HG03439 (cell line): Measurements from ENCODE around the gene RBBP8NL.
"Not testable (repeated sequence)": the region's sequence is repeated elsewhere in the genome, so short reads cannot be mapped to it uniquely, and the experiment has no call there.

ENCODE experiments used
- ATAC-seq: cut with Tn5 transposase; IDR thresholded peaks from one replicate; pipeline ENCODE4 v1.9.1; 2021; ENCODE audit warnings: mild to moderate bottlenecking, moderate library complexity; ENCODE audit not compliant: unreplicated experiment

RBBP8NL gene

DNA sequence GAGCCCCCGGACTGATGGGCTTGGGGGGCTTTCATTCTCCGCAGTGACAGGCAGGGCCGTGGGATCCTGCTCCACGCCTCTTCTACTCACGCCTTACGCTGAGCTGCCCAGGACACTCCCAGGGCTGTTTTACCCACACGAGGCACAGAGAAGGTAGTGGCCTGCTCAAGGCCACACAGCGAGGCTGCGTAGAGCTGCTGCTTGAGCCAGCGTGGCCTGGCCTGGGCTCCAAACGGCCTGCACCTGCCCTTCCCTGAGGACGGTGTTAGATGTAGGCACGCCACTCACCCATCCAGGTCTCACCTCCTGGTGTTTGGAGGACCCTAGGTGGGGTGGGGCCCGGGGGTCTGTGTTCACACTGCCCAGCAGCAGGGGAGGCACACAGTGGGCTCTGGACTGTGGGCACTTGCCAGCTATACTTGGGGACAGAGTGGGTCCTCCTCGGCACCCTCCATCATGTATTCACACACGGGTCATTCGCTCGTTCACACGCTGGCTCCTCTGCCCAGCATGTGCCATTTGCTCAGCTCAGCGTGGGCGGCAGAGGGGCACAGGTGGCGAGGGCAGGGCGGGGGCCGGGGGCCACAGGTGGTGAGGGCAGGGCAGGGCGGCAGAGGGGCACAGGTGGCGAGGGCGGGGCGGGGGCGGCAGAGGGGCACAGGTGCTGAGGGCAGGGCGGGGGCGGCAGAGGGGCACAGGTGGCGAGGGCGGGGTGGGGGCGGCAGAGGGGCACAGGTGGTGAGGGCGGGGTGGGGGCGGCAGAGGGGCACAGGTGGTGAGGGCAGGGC is 18.4 kb upstream of the RBBP8NL start:
- no peak for ATAC-seq

DNA sequence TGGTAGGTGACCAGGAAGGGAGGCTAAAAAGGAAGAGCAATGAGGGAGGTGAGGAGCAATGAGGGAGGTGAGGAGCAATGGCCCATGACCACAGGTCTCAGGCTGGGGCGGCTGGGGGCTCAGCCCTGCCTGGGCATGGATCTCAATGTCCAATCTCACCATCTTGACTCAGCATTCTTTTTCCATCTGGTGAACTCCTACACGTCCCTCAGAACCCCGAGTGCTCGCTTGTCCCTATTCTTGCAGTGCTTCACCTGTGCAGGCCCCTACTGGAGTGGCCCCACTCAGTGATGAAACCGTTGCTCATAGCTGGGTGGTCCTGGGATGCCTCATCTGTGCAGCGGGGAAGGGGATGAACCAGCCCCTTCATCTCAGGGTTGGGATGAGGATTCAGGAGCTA is 16.9 kb upstream of the RBBP8NL start:
- no peak for ATAC-seq

DNA sequence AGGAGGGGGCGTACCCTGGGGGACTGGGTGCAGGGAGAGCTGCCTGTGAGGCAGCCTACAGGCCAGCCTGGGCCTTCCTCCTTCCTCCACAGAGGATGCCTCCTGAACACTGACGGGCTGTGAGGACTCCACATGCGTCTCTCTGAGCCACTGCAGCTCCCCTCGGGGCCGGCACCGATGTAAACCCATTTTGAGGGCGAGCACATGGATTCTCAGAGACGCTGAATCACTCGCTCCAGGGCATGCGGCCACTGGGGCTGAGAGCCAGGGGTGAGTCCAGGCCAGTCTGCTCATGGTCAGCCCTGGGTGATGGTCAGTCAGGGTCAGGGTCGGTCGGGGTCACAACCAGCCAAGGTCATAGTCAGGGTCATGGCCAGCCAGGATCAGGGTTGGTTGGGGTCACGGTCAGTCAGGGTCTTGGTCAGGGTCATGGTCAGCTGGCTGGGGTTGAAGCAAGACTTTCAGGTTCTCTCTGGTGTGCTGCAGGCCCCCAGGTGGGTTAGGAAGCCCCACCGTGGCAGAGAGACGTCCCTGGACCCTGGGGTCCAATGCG is 14.7 kb upstream of the RBBP8NL start:
- no peak for ATAC-seq

DNA sequence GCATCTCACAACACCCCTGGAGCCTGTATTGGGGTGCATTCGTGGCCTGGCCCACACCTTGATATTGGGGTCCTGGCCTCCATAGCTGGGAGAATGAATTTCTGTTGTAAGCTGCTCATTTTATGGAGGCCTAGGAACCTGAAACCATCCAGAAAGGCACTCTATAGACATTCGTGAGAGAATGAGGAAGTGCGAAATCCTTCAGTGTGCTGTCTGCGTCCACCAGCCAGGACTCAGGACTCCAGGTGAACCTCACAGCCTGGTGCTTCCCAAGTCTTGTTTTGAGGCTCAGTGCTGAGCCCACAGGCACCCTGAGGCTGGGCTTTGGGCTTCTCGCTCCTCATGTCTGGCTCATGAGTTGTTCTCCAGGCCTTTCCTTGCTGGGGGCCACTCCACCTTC is 11.9 kb upstream of the RBBP8NL start:
- no peak for ATAC-seq

DNA sequence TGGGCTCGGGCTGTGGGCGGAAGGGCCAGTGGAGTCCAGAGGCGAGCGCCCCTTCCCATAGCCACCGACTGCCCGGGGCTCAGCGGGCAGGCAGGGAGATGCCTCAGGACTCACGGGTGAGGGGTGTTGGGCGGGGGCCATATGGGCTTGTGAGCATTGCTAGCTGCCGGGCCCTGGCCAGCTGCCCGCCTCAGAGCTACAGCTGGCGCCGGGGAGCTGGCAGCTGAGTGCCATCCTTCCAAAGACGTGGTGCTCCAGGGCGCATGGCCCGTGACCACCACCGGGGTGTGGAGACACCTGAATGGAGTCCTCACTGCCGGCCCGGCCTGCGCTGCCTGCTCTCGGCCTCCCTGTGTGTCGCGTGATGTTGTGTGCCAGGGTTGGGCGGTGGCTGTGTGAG is 10.6 kb upstream of the RBBP8NL start:
- no peak for ATAC-seq

DNA sequence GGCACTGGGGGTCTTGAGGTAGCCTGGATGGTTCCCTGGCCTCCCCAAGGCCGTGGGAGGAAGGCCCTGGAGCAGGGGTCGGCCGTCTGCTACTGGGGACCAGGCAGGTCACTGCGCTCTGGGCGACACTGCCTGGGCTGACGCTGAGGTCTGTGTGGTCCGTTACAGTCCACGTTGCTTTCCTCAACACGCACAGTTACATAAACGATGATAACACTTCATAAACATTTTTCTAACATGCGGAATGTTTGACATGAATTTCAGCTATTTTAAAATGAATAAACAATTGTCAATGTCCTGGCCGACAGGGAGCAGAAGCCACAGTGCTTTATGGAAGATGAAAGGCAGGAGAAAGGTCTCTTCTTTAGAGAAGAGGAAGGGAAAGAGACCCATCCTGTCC is 10.2 kb upstream of the RBBP8NL start:
- no peak for ATAC-seq

DNA sequence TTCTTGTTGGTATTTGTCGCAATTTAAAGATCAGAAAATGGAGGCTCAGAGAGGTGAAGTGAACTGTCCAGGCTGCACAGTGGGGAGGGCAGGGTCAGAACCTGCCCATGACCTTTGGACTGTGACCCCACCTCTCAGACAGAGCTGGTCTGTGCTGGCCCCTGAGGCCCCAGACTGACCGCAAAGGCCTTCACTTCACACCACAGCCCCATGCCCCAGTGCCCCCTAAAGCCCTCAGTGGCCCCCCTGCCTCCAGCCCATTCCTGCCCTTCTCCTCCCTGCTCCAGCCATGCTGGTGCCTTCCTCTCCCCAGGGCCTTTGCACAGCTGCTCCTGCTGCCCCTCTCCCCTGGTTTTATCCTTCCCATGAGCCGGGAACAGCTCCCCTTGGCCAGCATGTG is 9.4 kb upstream of the RBBP8NL start:
- ATAC-seq = no peak

DNA sequence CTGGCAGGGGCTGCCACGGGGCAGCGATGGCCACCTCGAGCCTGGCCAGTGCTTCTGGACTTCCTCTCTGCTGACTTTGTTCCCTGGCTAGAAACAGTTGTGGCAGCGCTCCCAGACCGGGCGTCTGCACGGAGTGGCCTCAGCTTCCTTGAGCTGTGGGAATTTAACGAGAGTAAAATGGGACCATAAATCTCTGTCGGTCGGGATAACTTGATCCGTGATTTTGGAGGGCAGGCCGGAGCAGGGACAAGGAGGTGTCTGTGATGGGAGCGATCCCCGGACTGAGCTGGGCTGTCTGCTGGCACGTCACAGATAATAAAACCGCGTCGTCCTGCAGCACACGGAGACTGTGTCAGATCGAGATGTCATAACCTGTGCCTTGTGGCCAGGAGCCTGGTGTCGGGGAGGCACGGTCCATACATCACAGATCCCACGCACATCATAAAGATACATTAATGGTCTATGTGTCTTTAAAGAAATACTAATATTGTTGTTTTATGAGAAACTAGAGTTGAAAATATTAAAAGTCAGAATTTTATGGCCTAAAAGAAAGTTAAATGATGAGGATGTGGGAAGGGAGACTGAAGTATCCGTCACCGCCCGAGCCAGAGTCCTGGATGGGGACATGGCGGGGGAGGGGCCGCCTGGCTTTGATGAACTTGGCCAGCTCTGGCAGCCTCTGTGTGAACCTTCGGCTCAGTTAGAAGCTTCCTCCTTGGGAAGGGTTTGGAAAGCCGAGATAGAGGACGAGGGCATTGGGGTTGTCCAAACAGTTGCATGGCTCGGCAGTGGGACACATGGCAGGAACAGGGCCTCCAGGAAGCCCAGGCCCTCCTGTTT is 6.5 kb upstream of the RBBP8NL start:
- ATAC-seq = no peak

DNA sequence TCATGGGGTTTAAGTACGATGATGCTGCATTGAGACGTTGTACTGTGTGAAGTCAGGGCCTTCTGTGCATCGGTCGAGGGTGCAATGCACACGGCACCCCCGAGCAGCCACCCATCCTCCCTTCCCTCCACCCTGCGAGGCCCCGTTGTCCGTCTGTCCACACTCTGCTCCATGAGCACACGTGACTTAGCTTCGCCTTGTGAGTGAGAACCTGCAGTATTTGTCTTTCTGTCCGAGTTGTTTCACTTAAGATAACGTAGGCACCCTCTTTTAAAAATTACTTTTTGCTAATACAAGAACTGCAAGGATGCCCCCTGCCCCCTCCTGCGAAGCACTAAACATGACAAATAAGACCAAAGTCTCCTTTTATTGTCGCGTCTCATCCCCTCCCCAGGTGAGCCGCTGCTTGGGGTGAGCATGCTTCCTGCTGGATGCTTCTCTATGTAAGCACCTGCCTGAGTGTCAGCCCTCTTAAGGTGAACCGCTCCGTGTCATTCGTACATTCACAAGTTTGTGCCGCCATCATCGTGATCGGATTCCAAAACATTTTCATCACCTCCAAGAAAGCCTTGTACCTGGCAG is 3.6 kb upstream of the RBBP8NL start:
- no peak for ATAC-seq

DNA sequence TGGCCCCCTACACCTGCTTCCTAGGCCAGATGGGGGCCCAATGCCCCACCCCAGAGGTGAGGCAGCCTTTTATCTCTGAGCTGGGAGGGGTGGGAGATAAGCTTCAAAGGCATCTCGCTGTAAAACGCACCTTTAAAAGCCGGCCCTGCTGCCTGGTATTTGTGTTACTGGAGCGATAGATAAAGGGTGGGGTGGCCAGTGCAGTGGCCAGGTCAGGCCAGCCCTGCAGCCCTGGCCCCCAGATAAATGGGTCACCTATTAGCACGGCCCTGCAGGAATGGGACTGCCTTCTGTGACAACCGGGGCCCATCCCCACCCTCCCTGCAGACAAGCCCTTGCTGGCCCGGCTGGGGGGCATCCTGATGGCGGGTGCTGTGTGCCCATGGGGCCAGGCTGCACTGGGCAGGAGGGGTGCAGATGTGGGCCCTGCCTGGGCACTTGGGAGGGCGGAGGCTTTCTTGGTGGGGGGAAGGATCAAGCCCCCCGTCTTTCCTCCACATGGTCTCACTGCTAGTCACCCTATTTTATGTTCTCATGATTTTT is 3.0 kb upstream of the RBBP8NL start:
- ATAC-seq = no peak

DNA sequence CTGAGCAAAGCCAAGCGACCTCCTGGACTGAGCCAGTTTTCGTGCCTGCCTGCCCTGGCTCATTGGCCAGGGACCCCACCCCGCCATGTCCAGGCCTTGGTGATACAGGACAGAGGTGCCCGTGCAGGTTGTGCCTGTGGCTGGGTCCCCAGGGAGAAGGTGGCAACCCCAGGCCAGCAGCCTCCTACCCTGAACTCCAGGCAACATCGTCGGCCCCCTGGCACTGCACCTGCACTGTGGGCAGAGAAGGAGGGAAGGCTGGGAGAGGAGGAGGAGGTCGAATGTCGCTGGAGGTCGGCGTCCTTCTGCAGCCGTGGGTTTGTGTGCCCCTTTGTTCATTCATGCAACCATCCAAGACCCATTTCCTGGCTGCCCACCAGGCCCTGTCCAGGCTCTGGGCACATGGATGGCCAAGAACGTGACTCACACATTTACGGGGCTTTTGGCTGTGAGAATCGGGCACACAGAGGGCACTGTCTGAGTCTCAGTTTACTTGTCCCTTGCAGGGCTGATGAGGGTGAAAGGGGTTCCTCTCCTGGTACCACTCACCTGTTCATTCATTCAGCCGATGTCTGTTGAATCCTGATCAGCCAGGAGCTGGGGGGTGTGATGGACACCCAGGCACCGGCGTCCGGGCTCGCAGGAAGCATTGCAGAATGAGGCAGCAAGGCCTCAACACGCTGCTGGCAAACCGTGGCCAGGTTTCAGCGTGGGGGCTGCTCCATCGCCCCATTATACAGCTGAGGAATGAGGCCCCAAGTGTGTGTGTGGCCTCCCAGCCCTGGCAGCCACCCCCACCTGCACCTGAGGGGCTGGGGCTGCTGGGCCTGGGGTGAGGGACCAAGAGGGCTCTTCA is 2.3 kb upstream of the RBBP8NL start:
- ATAC-seq = no peak

DNA sequence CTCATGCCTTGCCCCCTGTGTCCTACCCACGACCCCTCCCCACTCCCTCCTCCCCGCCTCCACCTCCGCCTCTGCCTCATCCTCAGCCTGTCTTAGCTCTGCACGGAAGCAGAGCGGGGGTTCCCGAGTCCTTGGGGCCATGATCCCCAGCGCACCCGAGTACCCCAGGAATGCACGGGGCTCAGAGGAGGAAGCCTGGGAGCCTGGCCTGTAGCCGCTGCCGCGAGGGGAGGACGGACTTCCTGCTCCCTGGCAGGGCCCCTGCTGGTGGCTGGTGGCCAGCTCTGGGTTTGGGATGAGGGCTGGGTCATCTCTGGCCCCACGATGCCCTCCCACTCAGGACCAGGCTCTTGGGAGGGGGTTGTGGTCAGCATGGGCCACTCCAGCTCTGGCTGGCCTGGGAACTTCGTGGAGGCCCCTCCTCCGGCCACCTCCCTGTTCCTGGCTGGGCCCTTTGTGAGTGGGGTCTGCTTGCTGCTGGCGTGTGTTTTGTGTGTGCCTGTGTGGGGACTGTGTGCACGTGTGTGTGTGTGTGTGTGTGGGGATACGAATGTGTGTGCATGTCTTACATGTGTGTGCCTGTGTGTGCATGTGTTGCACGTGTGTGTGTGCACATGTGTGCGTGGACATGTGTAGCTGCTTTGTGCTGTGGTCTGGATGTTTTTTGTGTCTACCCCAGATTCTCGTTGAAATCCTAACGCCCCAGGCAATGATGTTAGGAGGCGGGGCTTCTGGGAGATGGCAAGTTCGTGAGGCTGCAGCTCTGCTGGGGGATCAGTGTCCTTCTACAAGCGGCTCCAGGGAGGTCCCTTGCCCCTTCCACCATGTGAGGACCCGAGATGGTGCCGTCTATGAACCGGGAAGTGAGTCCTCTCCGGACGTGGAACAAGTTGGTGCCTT is 1.3 kb upstream of the RBBP8NL start:
- ATAC-seq = no peak

DNA sequence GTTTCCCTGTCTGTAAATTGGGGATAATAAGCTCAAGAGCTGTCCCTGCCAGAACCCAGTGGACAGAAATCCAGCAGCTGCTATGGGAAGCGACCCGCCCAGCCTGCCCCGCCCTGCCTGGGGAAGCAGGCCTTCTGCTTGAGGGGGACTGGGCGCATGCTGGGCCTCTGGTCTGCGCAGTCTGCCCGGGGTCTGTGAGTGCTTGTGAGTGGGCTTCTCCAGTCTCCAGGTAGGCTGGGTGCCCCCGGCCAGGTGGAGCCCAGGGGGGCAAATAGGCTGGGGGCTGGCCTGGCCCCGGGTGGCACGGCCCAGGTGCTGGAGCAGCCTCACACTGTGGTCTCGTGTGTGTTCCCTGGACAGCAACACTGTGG is 648 bp upstream of the RBBP8NL start:
- no peak for ATAC-seq

DNA sequence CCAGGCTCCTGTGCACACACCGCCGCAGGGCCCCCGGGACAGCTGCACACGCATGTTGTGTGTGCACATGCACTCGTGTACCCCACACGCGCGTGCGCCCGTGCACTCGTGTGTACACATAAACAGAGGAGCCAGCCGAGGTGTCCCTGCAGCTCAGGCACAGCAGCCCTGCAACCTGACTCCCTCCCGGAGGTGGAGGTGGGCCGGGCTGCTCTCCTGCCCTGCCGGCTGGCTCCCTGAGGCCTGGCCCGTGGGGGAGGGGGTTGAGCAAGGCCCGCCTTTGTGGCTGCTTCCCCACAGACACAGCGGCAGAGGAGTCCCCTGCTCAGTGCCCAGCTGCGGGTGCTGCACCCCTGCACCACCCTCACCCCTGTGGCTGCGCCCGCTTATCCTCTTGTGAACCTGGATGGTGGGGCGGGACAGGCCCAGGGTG is 624 bp downstream of the RBBP8NL start:
- no peak for ATAC-seq

DNA sequence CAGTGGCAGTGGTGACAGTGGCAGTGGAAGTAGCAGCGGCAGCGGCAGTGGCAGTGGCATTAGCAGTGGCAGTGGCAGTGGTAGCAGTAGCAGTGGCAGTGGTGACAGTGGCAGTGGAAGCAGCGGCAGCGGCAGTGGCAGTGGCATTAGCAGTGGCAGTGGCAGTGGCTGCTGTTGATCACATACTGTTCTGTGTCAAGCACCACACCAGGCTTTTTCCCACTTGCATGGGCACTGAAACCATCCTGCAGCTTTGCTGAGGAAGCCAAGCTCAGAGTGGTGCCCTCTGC is 1.3 kb downstream of the RBBP8NL start:
- not testable (repeated sequence) for ATAC-seq

DNA sequence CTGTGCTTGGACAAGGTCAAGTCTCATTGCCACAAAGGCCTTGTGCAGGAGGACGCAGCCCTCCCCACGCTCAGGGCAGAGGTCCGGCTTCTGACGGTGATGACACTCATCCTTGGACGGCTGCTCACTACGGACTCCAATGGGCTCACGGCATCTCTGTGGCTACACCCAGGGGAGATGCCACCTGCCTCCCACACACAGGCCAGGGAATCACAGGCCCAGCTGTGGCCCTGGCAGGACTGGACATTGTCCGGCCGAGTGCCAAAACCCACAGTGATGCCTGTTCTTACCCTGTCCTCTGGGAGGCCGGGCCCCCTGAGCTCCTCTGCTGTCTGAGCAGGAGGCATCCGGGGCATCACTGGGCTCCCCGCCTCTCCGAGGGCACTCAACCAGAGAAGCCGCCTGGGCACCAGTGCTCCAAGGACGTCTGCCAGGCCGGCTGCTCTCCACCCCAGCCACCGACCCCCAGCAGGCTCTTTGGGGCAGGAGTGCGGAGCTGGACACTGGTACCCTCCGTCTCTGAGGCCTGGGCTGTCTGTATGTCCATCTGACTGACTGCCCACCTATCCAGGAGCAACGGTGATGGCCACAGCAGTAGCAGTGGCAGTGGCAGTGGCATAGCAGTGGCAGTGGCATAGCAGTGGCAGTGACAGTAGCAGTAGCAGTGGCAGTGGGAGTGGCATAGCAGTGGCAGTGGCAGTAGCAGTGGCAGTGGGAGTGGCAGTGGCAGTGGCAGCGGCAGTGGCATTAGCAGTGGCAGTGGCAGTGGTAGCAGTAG is 1.9 kb downstream of the RBBP8NL start:
- no peak for ATAC-seq

DNA sequence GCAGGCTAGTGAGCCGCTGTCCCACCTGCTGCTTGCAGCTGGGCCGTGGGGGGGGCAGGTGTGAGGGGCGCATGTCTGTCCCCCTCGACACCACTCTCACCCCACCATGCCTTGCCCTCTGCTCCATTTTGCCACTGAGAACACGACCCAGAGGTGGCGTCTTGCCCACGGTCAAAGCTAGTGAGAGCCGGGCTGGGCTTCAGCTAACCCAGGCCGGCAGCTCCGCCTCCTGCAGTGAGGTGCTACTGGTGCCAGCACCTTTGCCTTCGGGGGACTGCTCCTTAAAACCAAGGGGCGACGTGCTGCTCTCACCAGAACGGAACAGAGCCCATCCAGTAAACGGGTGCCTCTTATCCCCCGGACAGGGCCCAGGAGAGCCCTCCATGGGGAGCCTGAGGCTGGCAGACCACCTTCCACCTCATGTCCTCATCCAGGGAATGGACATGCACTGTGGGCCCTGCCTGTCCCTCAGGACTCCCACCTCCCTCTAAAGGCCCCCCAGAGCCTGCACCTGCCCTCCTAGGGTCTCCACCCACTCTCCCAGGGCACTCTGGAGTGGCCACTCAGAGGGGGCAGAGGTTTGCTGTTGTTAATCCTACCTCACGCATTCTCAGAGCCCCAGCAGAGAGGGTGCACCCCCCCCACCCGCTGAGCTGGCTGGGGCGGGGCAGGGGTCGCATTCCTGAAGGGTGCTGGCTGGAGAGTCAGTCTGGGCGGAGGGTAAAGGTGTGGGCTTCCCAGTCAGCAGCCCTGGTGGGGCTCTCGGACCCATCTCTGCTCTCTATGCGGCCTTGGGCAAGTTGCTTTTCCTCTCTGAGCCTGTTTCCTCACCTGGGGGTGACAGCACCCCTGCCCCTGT is 2.9 kb downstream of the RBBP8NL start:
- ATAC-seq = no peak

DNA sequence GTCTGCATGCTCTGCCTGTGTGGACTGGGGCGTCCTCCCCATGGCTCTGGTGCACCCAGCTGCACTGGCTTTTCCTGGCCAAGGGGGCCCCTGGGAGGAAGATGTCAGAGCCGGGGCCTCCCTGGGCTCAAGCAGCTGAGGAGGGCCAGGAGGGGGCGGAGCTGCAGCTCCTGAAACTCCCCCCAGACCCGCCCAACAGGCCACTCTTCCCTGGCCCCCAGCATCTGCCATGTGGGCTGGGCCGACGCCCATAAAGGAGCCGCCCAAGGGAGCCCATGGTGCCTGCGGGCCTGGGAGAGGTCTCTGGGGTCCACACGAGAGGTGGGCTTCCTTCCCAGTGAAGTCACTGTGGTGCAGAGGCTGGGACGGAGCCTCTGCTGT is 4.0 kb downstream of the RBBP8NL start:
- no peak for ATAC-seq
